ENCODE measurements around the gene TMEM106B. TPM values are rescaled to one million over a fixed set of nuclear protein-coding genes. Genes with fewer than 3 reads are reported as not detected.

TMEM106B gene
- total and polyA plus RNA-seq, 10 of the 15 experiments (the other 5 are each of a cell fraction or from before 2014, with no cell fraction given) = 3.7 to 21.2 (median 12.3) TPM

- no peak for TF ChIP-seq CBX3 (IDR thresholded peaks at IDR 0.05; ENCODE audit: borderline replicate concordance, low read depth)
- TF ChIP-seq RAD21 (IDR thresholded peaks at IDR 0.05; ENCODE audit: insufficient read depth, low read depth, low read length) = no peak
- TF ChIP-seq SIN3A (IDR thresholded peaks at IDR 0.05; ENCODE audit: low read depth, low read length) = no peak
- no peak for TF ChIP-seq NFYA (IDR thresholded peaks at IDR 0.05; ENCODE audit: borderline replicate concordance, low read depth, low read length)
- TF ChIP-seq PML (IDR thresholded peaks at IDR 0.05; ENCODE audit: low read length) = 0 out of 2 replicates have a peak, but pooled peaks have one; percentile 61
- TF ChIP-seq CEBPZ (IDR thresholded peaks at IDR 0.05; ENCODE audit: low read depth, low read length) = no peak
- no peak for TF ChIP-seq EZH2 (IDR thresholded peaks at IDR 0.05; ENCODE audit: borderline replicate concordance, control insufficient read depth, low read depth, low read length)
- peak; percentile 95 for TF ChIP-seq TBL1XR1 (IDR thresholded peaks at IDR 0.05; ENCODE audit: low read depth, low read length)
- TF ChIP-seq ZNF24 (IDR thresholded peaks at IDR 0.05) = peak; percentile 87
- TF ChIP-seq KAT2A (conservative IDR thresholded peaks at IDR 0.05; ENCODE audit: control insufficient read depth, low read depth, low read length) = no peak
- peak; percentile 87 for TF ChIP-seq BMI1 (IDR thresholded peaks at IDR 0.05; ENCODE audit: borderline replicate concordance)
- TF ChIP-seq ASH2L (IDR thresholded peaks at IDR 0.05; ENCODE audit: borderline replicate concordance, low read depth) = no peak
- 0 out of 4 replicates have a peak, but pooled peaks of 1 of the 2 experiments have one; percentile 65 for TF ChIP-seq CEBPB (IDR thresholded peaks at IDR 0.05; ENCODE audit: borderline replicate concordance in 1 of 2, low read depth in 2 of 2, low read length in 2 of 2)
- peak; percentile 98 for TF ChIP-seq IKZF2 (IDR thresholded peaks at IDR 0.05)
- TF ChIP-seq ESRRA (IDR thresholded peaks at IDR 0.05; ENCODE audit: low read length) = no peak
- peak; percentile 86 for TF ChIP-seq PAX5 (IDR thresholded peaks at IDR 0.05; ENCODE audit: borderline replicate concordance, low read depth, low read length)
- TF ChIP-seq ZNF384 (IDR thresholded peaks at IDR 0.05; ENCODE audit: borderline replicate concordance, low read depth, low read length) = 0 out of 2 replicates have a peak, but pooled peaks have one; percentile 23
- TF ChIP-seq USF2 (IDR thresholded peaks at IDR 0.05; ENCODE audit: borderline replicate concordance, low read depth, low read length) = no peak
- peak; percentile 86; the same call in 1 of the 2 replicates for TF ChIP-seq FOXM1 (IDR thresholded peaks at IDR 0.05; ENCODE audit: low read depth, low read length)
- TF ChIP-seq MEF2A (IDR thresholded peaks at IDR 0.05; ENCODE audit: insufficient read depth, low read depth, low read length) = peak; percentile 81
- 0 out of 2 replicates have a peak, but pooled peaks have one; percentile 31 for TF ChIP-seq CBX5 (IDR thresholded peaks at IDR 0.05; ENCODE audit: low read depth)
- peak; percentile 53; the same call in 1 of the 2 replicates for TF ChIP-seq SREBF1 (IDR thresholded peaks at IDR 0.05; ENCODE audit: low read length)
- TF ChIP-seq IRF4 (IDR thresholded peaks at IDR 0.05; ENCODE audit: low read depth, low read length) = peak; percentile 99
- TF ChIP-seq POU2F2 (IDR thresholded peaks at IDR 0.05; ENCODE audit: borderline replicate concordance, low read depth, low read length) = peak; percentile 90; the same call in 2 of the 3 replicates
- TF ChIP-seq RELA (IDR thresholded peaks at IDR 0.05; ENCODE audit: borderline replicate concordance, partially characterized antibody) = no peak
- peak; percentile 62 for TF ChIP-seq CBFB (IDR thresholded peaks at IDR 0.05; ENCODE audit: low read depth)
- peak; percentile 76 for TF ChIP-seq SMAD1 (IDR thresholded peaks at IDR 0.05; ENCODE audit: low read depth, partially characterized antibody)
- peak; percentile 99 for TF ChIP-seq ZNF217 (IDR thresholded peaks at IDR 0.05)
- no peak for TF ChIP-seq PKNOX1 (IDR thresholded peaks at IDR 0.05)
Measured at GRCh38 chr7:12257582-12257981, 46.5 kb downstream of the TMEM106B start (continued).
